GM10266 (cell line): ENCODE data around the gene HIGD2B.
"Not testable (repeated sequence)": the region's sequence is repeated elsewhere in the genome, so short reads cannot be mapped to it uniquely, and the experiment has no call there.

Experiments
- DNase-seq: peaks from one replicate; pipeline ENCODE4 v3.0.0; 2012; ENCODE audit errors: extremely low spot score
- CTCF ChIP-seq: IDR thresholded peaks from 2 replicates; pipeline ENCODE4 v1.5.1; 2012; ENCODE audit warnings: mild to moderate bottlenecking, low read depth; ENCODE audit not compliant: control insufficient read depth, insufficient read depth; ENCODE audit errors: missing control alignments

The HIGD2B gene

GRCh38 chr15:72628249-72629067 is 57.5 kb downstream of the HIGD2B start:
- DNase-seq = not testable (repeated sequence)
- peak; percentile 16 for TF ChIP-seq CTCF

GRCh38 chr15:72626153-72626552 is 59.8 kb downstream of the HIGD2B start:
- not testable (repeated sequence) for DNase-seq
